GM23338 (cell line): ENCODE data around the gene SFSWAP.

Experiments
- CREB1 ChIP-seq: fragments of 250-450 bp; sonication (Bioruptor Pico); IDR thresholded peaks from 2 replicates; pipeline ENCODE4 v1.5.0; 2020; ENCODE audit warnings: low read depth, mild to moderate bottlenecking, moderate library complexity
- TF ChIP-seq, protein P1 (sequence below), 2 experiments: fragments of 200-600 bp in 1 of 2; sonication (generic) in 1 of 2; conservative IDR thresholded peaks; 2 replicates each; pipeline versions ENCODE4 v1.5.1 to v1.6.1; 2016 to 2017; ENCODE audit warnings: antibody characterized with exemption in 2 of 2, low read depth in 2 of 2, mild to moderate bottlenecking in 2 of 2, moderate library complexity in 1 of 2
- TF ChIP-seq, protein P2 (sequence below): IDR thresholded peaks from 2 replicates; pipeline ENCODE4 v1.6.1; 2016; ENCODE audit warnings: antibody characterized with exemption

DNA sequence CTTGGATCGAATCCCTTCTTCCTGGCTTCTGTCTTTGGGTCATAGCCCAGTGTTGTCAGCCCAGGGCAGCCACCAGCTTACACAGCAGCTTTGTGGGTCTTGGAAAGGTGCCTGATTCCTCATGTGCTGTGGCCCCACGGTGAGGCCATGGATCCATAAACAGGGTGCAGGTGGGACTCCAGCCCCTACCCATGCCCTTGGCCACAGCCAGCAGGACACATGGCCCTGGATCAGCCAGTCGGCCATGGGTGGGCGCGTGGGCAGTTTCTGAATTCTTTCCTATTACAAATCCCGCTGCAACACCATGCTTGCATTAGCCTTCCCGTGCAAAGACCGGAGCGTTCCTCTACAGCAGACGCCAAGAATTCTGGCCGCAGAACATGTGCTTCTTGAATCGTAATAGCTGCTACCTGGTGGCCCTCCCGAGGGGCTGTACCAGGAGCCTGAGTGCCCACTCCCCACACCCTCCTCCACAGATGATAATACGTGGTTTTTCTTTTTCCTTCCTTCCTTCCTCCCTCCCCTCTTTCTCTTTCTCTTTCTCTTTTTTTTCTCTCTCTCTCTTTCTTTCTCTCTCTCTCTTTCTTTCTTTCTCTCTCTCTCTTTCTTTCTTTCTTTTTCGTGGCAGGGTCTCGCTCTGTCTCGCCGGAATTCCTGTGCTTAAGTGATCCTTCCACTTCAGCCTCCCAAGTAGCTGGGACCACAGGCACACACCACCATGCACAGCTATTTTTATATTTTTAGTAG lies 114.4 kb downstream of the SFSWAP start:
- TF ChIP-seq, protein P1, sequence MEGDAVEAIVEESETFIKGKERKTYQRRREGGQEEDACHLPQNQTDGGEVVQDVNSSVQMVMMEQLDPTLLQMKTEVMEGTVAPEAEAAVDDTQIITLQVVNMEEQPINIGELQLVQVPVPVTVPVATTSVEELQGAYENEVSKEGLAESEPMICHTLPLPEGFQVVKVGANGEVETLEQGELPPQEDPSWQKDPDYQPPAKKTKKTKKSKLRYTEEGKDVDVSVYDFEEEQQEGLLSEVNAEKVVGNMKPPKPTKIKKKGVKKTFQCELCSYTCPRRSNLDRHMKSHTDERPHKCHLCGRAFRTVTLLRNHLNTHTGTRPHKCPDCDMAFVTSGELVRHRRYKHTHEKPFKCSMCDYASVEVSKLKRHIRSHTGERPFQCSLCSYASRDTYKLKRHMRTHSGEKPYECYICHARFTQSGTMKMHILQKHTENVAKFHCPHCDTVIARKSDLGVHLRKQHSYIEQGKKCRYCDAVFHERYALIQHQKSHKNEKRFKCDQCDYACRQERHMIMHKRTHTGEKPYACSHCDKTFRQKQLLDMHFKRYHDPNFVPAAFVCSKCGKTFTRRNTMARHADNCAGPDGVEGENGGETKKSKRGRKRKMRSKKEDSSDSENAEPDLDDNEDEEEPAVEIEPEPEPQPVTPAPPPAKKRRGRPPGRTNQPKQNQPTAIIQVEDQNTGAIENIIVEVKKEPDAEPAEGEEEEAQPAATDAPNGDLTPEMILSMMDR (conservative IDR thresholded peaks at IDR 0.05; ENCODE audit: low read depth in 2 of 2) = no peak
- TF ChIP-seq, protein P2, sequence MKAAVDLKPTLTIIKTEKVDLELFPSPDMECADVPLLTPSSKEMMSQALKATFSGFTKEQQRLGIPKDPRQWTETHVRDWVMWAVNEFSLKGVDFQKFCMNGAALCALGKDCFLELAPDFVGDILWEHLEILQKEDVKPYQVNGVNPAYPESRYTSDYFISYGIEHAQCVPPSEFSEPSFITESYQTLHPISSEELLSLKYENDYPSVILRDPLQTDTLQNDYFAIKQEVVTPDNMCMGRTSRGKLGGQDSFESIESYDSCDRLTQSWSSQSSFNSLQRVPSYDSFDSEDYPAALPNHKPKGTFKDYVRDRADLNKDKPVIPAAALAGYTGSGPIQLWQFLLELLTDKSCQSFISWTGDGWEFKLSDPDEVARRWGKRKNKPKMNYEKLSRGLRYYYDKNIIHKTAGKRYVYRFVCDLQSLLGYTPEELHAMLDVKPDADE = no peak
- TF ChIP-seq CREB1 (CRISPR knock-in tag) = no peak
